Activated CD4-positive, alpha-beta T cell treated with anti-CD3 and anti-CD28 coated beads, Interleukin-2, Interleukin-6, amounts not matched to agents 100 ng/mL and 50 ng/mL, durations not matched to agents 16 hours and 8 hours (primary cell): ENCODE results near the gene DPP6.

Experiments
- DNase-seq: peaks from one replicate; pipeline ENCODE4 v3.0.0-alpha.2; 2020

DPP6 gene

GRCh38 chr7:154852205-154852604 is 800.0 kb downstream of the DPP6 start:
- DNase-seq, result no peak

- DNase-seq, result no peak
Measured at GRCh38 chr7:154853063-154853726, 801.0 kb downstream of the DPP6 start.

GRCh38 chr7:154853727-154854095 is 801.5 kb downstream of the DPP6 start:
- DNase-seq, result no peak

GRCh38 chr7:154854836-154855235 is 802.6 kb downstream of the DPP6 start:
- no peak for DNase-seq

GRCh38 chr7:154855366-154855765 is 803.2 kb downstream of the DPP6 start:
- no peak for DNase-seq

GRCh38 chr7:154856733-154857132 is 804.5 kb downstream of the DPP6 start:
- no peak for DNase-seq

GRCh38 chr7:154857240-154857639 is 805.0 kb downstream of the DPP6 start:
- DNase-seq, result no peak

- no peak for DNase-seq
Measured at GRCh38 chr7:154857728-154858681, 805.8 kb downstream of the DPP6 start.

- DNase-seq, result no peak
Measured at GRCh38 chr7:154858836-154859537, 806.8 kb downstream of the DPP6 start.

GRCh38 chr7:154859747-154860620 is 807.8 kb downstream of the DPP6 start:
- DNase-seq, result no peak

- DNase-seq, result no peak
Measured at GRCh38 chr7:154860621-154861375, 808.6 kb downstream of the DPP6 start.

- no peak for DNase-seq
Measured at GRCh38 chr7:154861589-154861988, 809.4 kb downstream of the DPP6 start.

- DNase-seq, result no peak
Measured at GRCh38 chr7:154862153-154862791, 810.1 kb downstream of the DPP6 start.

- no peak for DNase-seq
Measured at GRCh38 chr7:154863766-154864522, 811.7 kb downstream of the DPP6 start.

GRCh38 chr7:154864523-154864891 is 812.3 kb downstream of the DPP6 start:
- no peak for DNase-seq

GRCh38 chr7:154865984-154866685 is 813.9 kb downstream of the DPP6 start:
- DNase-seq, result no peak

GRCh38 chr7:154867068-154867467 is 814.9 kb downstream of the DPP6 start:
- no peak for DNase-seq

- DNase-seq, result no peak
Measured at GRCh38 chr7:154868921-154869320, 816.7 kb downstream of the DPP6 start.

GRCh38 chr7:154869436-154869835 is 817.2 kb downstream of the DPP6 start:
- no peak for DNase-seq

- DNase-seq, result no peak
Measured at GRCh38 chr7:154871507-154871906, 819.3 kb downstream of the DPP6 start.
